DMS114 treated with DMSO at 0.1 percent for 48 hours (cell line): ENCODE results near the gene TRMT44.
"Not testable (repeated sequence)": the region's sequence is repeated elsewhere in the genome, so short reads cannot be mapped to it uniquely, and the experiment has no call there.

Source experiments
- DNase-seq: peaks from one replicate; lab custom pipeline; 2025; ENCODE audit not compliant: unreplicated experiment; lab: John Stamatoyannopoulos, UW

Gene TRMT44

DNA sequence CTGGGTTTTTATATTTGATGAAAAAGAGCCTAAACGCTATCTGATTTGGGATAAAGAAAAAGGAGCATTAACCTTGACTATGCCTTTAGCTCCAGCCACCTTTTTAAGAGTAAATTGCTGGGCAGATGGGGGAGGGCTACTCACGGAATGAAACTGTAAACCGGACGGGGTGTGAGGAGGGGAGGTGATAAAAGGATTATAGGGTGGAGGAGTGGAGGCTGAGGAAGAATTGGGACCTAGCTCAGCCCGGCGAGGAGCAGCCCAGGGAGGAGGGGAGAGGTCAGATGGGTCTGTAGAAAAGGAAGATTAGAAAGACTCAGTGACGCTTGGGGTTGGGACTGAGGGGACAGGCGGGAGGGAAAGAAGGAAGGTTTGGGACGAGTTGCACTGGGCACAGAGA lies 46.1 kb downstream of the TRMT44 start:
- not testable (repeated sequence) for DNase-seq

DNA sequence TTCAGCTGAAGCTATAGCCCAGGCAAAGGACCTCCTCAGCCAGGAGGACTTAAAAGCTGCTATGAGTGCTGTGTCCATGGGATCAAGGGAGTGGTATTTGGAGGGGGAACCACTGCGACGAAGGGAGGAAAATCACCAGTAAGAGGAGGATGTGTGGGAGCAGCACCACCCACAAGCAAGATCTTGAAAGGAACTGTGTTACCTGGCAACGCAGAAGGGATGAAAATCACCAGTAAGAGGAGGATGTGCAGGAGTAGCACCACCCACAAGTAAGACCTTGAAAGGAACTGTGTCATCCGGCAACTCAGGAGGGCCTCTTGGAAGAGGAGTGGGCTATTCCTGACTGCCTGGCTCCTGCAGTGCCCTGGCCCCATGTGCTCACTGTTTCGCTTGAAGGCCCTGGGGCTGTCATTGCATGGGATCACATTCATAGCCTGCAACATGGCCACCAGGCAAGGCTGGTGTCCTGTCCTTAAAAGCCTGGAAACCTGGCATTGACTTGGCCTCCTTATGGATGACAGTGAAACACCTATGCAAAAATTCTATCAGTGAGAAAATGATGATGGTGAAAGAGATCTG lies 48.3 kb downstream of the TRMT44 start:
- DNase-seq, result no peak

DNA sequence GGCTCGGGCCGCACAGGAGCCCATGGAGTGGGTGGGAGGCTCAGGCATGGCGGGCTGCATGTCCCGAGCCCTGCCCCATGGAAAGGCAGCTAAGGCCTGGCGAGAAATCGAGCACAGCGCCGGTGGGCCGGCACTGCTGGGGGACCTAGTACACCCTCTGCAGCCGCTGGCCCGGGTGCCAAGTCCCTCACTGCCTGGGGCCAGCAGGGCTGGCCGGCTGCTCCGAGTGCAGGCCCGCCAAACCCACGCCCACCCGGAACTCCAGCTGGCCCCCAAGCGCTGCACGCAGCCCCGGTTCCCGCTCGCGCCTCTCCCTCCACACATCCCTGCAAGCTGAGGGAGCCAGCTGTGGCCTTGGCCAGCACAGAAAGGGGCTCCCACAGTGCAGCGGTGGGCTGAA lies 50.9 kb downstream of the TRMT44 start:
- not testable (repeated sequence) for DNase-seq

DNA sequence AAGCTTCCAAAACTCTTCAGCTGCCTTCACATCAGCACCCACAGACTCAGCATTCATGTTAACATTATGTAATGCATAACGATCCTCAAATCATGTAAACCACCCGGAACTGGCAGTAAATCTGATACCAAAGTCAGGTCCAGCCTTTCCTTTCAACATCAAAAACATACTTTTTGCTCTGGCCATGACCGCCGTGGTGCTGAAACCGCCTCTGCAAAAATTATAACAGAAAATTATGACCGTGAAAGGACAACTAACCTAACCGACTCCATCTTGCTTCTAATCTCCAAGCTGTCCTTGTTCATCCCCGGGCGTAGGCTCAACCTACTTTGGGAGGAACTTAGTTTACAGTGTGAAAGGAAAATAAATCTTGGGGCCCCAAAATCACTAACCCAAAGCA lies 51.6 kb downstream of the TRMT44 start:
- no peak for DNase-seq

DNA sequence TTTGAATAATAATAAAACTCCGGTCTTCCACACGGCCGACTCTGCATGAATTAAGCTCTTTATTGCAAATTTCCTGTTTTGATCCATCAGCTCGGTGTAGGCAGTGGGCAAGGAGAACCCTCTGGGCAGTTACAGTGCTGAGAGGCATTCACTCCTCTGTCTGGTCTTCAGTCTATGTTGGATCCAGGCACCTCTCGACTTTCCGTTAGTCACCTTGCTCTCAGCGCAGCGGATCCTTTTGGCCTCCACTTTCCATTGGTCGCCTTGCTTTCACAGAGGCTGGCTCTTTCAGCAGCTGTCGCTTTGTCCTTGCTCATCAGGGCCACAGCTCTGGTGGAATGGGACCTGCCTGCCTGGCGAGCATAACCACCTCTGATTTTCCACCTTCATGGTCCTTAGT lies 52.9 kb downstream of the TRMT44 start:
- no peak for DNase-seq

DNA sequence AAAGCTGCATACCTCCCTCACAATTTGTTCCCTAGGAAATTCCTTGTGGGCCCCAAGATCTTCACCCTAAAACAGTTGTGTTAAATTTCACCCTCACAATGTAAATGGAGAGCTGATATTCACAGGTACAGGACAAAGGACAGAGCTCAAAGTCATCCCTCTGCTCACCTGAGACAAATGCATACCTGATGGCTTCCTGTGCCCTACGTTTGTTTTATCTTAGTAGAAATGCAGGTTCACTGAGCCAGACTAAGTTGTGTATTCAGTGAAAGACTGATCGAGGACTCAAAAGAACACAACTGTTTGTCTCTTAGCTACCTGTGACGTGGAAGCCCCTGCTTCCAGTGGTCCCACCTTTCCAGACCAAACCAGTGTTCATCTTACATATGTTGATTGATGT lies 53.6 kb downstream of the TRMT44 start:
- DNase-seq, result no peak

DNA sequence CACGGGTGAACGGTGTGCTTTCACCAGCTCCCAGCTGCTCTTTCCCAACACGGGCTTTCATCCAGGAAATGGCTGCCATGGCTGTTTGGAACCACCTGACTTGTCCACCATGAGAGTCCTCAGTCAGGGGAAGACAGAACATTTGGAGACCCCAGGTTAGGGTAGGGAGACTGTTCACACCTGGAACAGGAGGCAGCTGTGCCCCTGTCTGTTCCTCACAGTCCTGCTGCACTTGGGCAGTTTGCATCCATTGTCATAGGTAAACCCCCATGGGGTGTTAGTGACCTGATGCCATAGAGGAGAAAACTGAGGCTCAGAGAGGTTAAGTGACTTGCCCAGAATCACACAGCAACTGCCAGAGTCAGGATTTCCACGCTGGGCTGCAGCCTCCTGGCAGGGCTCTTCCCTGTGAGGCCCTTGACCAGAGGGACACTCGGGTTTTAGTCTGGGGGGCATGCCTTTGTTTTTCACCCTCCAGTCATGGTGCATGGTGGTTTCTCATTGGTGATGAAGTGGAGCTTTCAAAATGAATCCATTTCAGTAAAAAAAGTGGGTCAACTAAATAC lies 54.5 kb downstream of the TRMT44 start:
- DNase-seq, result no peak

DNA sequence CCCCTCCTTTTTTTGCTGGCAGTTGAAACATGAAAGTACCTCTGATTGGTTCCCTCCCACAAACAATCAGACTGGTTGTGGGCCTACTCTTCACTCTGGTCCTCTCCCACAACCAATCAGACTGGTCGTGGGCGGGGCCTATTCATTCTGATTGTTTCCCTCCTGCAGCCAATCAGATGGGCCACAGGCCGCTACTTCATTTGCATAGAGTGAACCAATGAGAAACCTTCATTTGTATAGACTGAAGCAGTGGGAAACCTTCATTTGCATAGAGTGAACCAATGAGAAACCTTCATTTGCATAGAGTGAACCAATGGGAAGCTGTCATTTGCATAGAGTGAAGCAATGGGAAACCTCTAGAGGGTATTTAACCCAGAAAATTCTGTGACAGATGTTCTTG lies 55.2 kb downstream of the TRMT44 start:
- DNase-seq, result no peak

DNA sequence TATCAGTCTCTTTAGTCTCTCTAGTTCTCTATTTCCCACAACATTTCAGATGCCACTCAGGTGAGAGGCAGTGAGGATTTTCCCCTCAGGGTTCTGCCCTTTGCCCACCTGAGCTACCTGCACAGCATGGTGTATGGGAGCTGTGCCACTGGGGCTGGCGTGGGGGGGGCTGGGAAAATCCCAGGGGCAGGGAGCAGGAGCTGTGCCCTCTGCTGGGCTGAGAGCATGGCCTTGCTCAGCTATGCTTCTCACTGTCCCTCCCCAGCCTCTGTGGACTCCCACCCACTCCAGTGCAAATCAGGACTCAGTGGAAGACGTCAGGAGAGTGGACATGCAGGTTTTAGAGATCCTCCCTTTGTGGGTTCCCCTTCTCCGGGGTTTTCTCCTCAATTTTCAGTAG lies 57.2 kb downstream of the TRMT44 start:
- no peak for DNase-seq

DNA sequence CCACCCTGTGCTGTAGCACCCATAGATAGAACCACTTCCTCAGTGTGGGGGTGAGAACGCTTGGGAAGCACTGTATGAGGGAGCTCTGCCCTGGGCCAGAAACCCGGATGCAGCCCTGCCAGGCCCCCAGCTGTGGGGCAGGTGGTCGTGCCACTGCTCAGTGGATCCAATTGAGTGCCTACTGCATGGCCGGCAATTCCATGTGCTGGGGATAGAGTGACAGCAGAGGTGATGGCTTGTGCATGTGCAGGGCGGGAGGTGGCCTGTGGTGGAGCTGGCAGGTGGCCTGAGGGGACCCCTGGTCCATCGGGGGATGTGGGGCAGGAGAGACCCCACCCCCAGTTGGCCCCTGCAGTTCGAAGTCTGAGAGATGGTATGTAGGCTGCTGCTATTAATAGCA lies 60.4 kb downstream of the TRMT44 start:
- no peak for DNase-seq

DNA sequence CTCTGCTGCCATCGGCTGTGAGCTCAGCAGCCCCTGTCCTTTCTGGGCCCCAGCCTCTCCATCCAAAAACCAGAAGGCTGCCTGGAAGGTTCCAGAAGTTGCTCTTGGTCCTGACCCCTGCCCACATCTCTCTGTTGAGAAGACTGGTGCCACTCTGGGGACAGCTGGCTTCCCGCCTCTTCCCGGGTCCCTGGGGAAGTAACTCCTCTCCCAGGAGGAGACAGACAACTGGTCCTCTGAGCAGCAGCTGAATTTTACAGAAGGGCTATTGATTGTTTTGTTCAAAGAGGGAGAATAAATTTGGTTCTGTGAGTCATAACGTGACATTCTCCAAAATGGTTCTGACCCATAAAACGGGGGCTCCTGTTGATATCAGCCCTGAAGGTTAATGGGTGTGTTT lies 61.2 kb downstream of the TRMT44 start:
- DNase-seq, result no peak

DNA sequence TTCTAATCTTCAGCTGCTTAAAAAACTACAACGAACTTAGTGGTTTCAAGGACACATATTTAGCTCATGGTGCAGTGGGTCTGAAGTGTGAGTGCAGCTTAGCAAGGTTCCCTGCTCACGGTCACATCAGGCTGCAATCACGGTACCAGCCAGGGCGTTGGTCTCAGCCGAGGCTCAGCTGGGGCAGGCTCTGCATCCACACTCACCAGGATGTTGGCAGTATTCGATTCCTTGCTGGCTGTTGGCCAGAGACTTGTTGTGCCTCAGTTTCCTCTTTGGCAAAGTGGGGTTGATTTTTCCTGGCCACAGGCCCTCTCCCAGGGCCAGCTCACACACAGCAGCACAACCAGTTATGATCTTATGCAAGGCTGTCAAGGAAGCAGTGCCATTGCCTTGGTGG lies 61.8 kb downstream of the TRMT44 start:
- no peak for DNase-seq

DNA sequence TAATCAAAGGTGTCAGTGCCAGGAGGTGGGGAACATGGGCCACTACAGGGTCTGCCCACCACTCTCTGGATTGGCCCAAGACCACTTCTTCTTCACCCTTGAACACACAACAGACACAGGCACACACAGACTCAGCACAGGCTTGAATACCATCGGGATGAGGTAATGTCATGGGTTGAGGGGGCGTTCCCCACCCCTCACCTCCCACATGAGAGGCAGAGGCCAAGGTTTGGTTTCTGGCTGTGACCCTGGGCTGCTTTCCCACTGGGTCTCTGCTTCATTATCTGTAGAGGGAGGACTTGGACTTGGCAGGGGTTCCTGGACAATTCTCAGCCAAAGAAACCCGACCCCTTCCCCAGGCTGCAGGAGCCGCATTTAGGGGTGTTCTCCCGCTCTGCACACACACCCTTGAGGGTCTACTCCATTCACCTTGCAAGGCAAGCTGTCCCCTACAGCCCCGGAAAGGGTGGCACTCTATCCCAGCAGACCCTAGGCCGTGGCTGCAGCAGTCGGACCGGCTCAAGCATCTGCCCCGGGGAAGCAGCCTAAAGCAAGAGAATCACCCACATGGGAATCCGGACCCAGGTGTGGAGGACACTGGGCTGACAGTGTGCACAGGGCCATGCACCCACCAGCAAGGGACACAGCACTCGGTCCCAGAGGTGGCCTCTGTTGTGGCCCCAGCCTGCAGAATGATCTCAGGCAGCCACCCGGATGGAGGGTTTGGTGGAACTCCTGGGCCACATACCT lies 62.4 kb downstream of the TRMT44 start:
- no peak for DNase-seq

DNA sequence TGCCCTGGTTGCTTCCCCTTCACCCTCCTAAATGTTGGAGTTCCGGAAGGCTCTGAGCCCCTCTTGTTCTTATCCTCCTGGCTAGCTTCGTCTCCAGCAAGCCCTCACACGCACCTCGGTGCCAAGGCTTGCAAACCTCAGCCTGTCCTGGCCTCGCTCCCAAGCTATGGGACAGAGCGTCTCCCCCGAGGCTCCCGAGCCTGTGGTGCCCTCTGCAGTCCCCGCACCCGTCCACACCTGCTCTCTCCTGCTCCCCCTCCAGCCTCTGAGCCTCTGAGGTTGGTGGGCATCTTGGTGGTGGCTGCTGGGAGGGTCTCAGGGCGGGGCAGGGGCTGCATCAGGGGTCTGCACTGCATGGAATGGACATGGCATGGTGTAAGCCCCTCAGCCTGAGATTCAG lies 63.2 kb downstream of the TRMT44 start:
- no peak for DNase-seq

DNA sequence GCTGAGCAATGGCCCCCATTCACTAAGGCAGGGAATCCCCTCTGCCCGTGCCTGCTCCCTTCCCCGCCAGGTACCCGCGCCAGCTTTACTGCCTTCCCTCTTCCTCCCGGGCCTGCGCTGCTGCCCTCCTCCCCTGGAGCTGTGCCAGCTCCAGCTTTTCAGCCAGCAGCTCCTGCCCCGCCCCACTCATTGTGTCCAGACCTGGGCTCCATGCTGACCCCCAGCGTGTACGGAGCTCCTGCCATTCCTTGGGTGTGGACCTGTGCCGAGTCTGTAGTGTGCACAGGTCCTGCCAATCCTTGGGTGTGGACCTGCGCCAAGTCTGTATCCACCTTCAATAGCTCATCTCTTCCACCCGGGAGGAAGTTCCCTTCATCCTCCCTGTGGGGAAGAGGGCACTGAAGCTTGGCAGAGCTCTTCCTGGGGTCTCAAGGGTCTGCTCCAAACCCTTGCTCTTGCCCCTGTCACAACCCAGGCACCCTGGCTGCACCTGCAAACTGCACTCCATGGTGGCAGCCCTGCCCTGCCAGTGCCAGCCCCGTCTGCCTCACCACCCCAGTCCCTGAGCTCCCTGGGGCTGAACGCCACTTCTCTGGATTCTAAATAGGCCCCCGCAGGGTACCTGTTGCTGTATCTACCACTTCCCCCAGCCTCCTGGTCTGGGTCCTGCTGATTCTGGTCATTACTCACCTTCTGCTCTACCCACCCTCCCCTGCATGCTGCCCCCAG lies 63.9 kb downstream of the TRMT44 start:
- no peak for DNase-seq

DNA sequence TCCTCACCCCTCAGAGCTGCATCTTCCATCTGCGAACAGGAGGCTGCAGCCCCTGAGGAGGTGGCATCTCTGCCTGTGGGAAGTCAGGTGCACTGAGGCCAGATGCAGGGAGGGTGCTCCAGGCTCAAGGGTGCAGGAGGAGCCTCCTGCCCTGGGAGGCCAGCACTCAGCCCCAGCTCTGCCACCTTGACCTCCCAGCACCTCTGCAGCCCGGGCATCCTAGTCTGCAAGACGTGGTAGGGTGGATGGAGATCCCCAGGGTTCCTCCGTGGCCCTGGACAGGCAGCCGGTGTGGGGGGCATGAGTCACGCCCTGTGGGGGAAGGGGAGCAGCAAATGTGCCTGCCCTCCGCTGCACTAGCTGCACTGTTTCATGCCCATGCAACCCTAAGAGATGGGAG lies 64.7 kb downstream of the TRMT44 start:
- DNase-seq, result no peak

DNA sequence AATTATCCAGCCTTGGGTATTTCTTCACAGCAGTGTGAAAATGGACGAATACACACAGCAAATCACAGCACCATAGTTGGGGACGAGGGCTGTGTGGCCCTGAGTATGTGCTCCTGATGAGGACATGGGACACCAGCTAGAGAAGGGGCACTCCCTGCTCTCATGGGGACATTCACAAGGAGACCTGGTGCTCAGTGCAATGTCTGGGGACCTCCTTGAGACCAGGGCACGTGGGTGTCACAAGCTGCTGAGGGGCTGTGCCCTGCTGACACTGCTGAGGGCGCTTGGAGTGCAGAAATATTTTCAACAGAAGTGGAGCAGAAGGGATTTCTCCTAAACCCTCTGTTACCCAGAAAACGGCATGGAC lies 65.4 kb downstream of the TRMT44 start:
- DNase-seq, result no peak

DNA sequence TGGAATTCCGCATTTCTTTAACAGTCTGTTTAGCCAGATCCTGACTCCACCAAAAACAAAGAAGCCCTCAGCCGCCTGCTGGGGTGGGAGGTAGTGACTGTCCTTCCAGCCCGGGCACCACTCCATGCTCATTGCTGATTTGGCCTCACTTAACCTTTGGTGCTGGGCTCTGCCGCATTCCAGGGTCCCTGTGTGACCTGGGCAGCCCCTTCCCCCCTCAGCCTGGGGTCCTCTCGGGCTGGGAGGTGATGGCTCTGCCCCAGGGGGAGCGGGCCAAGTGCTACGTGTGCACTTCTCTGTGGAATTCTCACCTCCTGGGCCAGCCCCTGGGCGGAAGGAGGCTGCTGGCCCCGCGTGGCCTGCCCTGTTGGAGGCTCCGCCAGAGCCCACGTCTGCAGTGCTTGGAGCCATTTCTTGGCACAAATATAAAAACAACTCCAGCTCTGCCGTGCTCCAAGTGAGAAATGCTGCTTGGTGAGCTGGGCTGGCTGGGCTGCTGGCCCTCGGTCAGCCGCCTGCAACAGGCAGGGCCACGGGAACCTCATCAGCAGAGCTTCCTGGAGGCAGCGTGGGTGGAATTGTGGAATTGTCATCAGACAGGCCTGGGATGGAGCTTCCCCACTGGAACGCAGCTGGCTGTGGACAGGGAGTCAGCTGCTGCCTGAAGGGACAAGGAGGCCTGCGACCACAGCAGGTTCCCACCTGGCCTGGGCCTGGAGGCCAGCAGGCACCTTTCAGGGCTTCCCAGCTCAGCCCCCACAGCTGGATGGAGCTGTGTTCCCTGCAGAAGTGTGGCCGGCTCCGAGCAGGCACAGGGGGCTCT lies 66.0 kb downstream of the TRMT44 start:
- no peak for DNase-seq

DNA sequence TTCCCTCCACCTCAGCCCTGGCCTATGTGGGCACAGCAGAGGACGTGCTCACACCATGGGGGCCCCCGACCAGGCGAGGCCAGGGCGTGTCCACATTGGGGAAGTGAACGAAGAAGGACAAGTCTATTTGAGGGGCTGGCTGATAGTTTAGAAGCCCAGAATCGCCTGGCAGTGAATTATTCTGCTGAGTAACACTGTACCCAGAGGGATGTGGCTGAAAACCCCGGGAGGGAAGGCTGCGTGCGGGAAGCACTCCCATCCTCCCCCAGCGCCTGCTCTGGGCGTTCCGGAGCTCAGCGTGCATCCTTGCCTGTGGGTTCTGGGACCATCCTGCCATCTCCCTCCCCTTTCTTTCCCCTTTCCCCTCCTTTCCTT lies 66.6 kb downstream of the TRMT44 start:
- no peak for DNase-seq

DNA sequence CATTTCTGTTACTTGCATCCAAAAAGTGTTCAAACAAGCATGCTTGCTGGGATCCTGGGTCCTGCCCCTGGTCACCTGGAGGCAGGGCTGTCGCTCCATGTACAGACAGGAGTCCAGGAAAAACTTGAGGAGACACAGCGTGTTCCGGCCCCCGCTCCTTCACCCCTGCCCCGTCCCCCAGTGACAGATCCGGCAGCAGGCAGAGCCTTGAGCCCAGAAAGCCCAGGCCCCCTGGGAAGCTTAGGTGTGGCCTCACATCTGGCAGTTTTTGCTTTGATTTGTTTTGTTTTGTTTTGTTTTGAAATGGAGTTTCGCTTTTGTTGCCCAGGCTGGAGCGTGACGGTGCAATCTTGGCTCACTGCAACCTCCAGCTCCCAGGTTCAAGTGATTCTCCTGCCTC lies 67.0 kb downstream of the TRMT44 start:
- no peak for DNase-seq

DNA sequence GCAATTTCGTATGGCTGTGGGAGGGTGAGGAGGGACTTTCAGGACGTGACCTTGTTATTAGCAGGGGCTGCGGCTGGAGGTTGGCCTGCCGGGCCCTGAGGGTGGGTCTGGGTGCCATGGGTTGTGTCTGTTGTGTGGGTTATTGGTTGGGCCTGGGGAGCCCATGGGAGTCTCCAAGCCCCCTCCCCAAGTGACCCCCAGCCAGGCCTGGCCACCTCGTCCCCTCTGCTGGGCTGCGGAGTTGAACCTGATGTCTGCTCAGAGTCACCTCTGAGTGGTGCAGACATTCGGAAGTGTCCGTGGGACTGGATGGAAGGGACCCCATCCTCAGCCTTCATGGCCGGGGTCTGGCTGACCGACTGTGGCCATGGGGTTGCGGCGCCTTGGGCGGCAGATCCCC lies 67.7 kb downstream of the TRMT44 start:
- no peak for DNase-seq
